Common myeloid progenitor, CD34-positive (primary cell): ENCODE results near the gene CRYL1.

ENCODE experiments used
- CTCF ChIA-PET: fragments of 350-600 bp; sonication (Branson Sonifier 250); formaldehyde crosslinking; loops from one replicate; lab custom pipeline; 2021; ENCODE audit warnings: antibody characterized with exemption; lab: Charles Lee
- POLR2A ChIA-PET: fragments of 350-600 bp; sonication (Branson Sonifier 250); formaldehyde crosslinking; loops from one replicate; lab custom pipeline; 2021; ENCODE audit warnings: antibody characterized with exemption; lab: Charles Lee
- DNase-seq, 3 donors: peaks; one replicate each; pipeline versions ENCODE4 v3.0.0 to v3.0.0-alpha.2; 2013
- H3K27ac ChIP-seq, 2 experiments: 1 replicate in 1 of 2; 2 replicates in 1 of 2; pipeline ENCODE4 v1.7.0; 2013; ENCODE audit warnings: inconsistent platforms in 2 of 2, low read length in 2 of 2, mild to moderate bottlenecking in 2 of 2, low read depth in 1 of 2, moderate library complexity in 1 of 2; ENCODE audit not compliant: severe bottlenecking in 2 of 2, insufficient read depth in 1 of 2, poor library complexity in 1 of 2
- H3K27me3 ChIP-seq, 5 experiments: replicated peaks in 2 of 5; 1 replicate in 3 of 5; 2 replicates in 2 of 5; pipeline versions ENCODE4 v1.6.1 to v1.7.0; 2013; ENCODE audit warnings: low read length in 4 of 5, mild to moderate bottlenecking in 2 of 5, moderate library complexity in 2 of 5, inconsistent platforms in 1 of 5; ENCODE audit not compliant: insufficient read depth in 5 of 5, control insufficient read depth in 4 of 5
- H3K36me3 ChIP-seq, 4 experiments: 1 replicate in 2 of 4; 2 replicates in 2 of 4; pipeline versions ENCODE4 v1.6.1 to v1.7.0; 2013; ENCODE audit warnings: low read length in 3 of 4, control low read depth in 1 of 4, mild to moderate bottlenecking in 1 of 4; ENCODE audit not compliant: control insufficient read depth in 4 of 4, insufficient read depth in 4 of 4
- H3K4me1 ChIP-seq, 4 experiments: 1 replicate in 3 of 4; 2 replicates in 1 of 4; pipeline versions ENCODE4 v1.6.1 to v1.7.1; 2013; ENCODE audit warnings: low read length in 3 of 4, mild to moderate bottlenecking in 3 of 4, control low read depth in 1 of 4, inconsistent platforms in 1 of 4, moderate library complexity in 1 of 4; ENCODE audit not compliant: control insufficient read depth in 4 of 4, insufficient read depth in 4 of 4; ENCODE audit errors: control extremely low read depth in 1 of 4
- H3K4me3 ChIP-seq, 7 experiments: 1 replicate in 4 of 7; 2 replicates in 3 of 7; pipeline versions ENCODE4 v1.5.1 to v1.7.0; 2013; ENCODE audit warnings: mild to moderate bottlenecking in 7 of 7, low read length in 6 of 7, moderate library complexity in 6 of 7, inconsistent platforms in 2 of 7, low read depth in 2 of 7, control low read depth in 1 of 7; ENCODE audit not compliant: insufficient read depth in 4 of 7, control insufficient read depth in 1 of 7; ENCODE audit errors: extremely low read depth in 1 of 7
- H3K9me3 ChIP-seq, 5 experiments: 1 replicate in 4 of 5; 2 replicates in 1 of 5; pipeline versions ENCODE4 v1.6.1 to v1.7.1; 2013; ENCODE audit warnings: low read length in 4 of 5, mild to moderate bottlenecking in 2 of 5, inconsistent platforms in 1 of 5, low read depth in 1 of 5, moderate library complexity in 1 of 5; ENCODE audit not compliant: control insufficient read depth in 4 of 5, insufficient read depth in 2 of 5; ENCODE audit errors: control extremely low read depth in 1 of 5
- WGBS: methylation state at CpG from one replicate; pipeline ENCODE4 v1.1.5; 2013; ENCODE audit not compliant: insufficient coverage; 5-methylcytosine and 5-hydroxymethylcytosine counted together

The CRYL1 gene

GRCh38 chr13:20388184-20388583 lies 137.5 kb downstream of the CRYL1 start:
- H3K36me3 ChIP-seq, result no peaks in the 10 kb centered on the region
- DNase-seq, result no peak
- no peaks in the 10 kb centered on the region for H3K27me3 ChIP-seq
- peaks cover 0 to 7% (median 2%) of the 10 kb centered on the region in 5 experiments for H3K9me3 ChIP-seq
- 100% methylated on average over 1 of the region's 2 CpGs for WGBS
- H3K4me1 ChIP-seq, result peaks cover 0 to 20% (median 10%) of the 10 kb centered on the region in 4 experiments
- POLR2A ChIA-PET, result no interaction called here
- CTCF ChIA-PET, result no interaction called here
- no peak overlapping the region for H3K4me3 ChIP-seq
- no peak overlapping the region for H3K27ac ChIP-seq

GRCh38 chr13:20387441-20387971 lies 138.2 kb downstream of the CRYL1 start:
- no peak overlapping the region for H3K27ac ChIP-seq
- POLR2A ChIA-PET, result no interaction called here
- peak in 2 of 3 donors; percentile 53 to 56 for DNase-seq
- peaks cover 0 to 7% (median 2%) of the 10 kb centered on the region in 5 experiments for H3K9me3 ChIP-seq
- peaks cover 0 to 20% (median 10%) of the 10 kb centered on the region in 4 experiments for H3K4me1 ChIP-seq
- CTCF ChIA-PET, result no interaction called here
- H3K27me3 ChIP-seq, result no peaks in the 10 kb centered on the region
- H3K4me3 ChIP-seq, result peak overlapping the region in 1 of 7 experiments; percentile 11
- WGBS, result 59% methylated on average over 8 of the region's 8 CpGs
- H3K36me3 ChIP-seq, result no peaks in the 10 kb centered on the region

GRCh38 chr13:20387006-20387405 lies 138.7 kb downstream of the CRYL1 start:
- Histone ChIP-seq H3K4me1 (peaks cover 0 to 20% (median 10%) of the 10 kb centered on the region in 4 experiments), H3K4me3 (no peak overlapping the region), H3K27me3 (no peaks in the 10 kb centered on the region), H3K36me3 (no peaks in the 10 kb centered on the region), H3K27ac (no peak overlapping the region), H3K9me3 (peaks cover 0 to 3% (median 1%) of the 10 kb centered on the region in 5 experiments)
- 99% methylated on average over 5 of the region's 5 CpGs for whole genome bisulfite sequencing
- ChIA-PET POLR2A (interaction anchor here (0.6 kb wide), 1 partner anchor 355 kb away, joined by 4 read pairs; no protein-coding TSS in a partner anchor), CTCF (no interaction called here)
- no peak for DNase-seq

- Histone ChIP-seq H3K4me3 (no peak overlapping the region), H3K27me3 (no peaks in the 10 kb centered on the region), H3K27ac (no peak overlapping the region), H3K9me3 (peaks cover 0 to 1% (median 0%) of the 10 kb centered on the region in 5 experiments), H3K36me3 (no peaks in the 10 kb centered on the region), H3K4me1 (peaks cover 0 to 8% (median 5%) of the 10 kb centered on the region in 4 experiments)
- ChIA-PET POLR2A (no interaction called here), CTCF (interaction anchor here (1.3 kb wide), 1 partner anchor 29 kb away, joined by 5 read pairs; no protein-coding TSS in a partner anchor)
- DNase-seq, result no peak
- no CpG with 5 or more reads among the region's 2 CpGs for WGBS
Observed at GRCh38 chr13:20383058-20383457, 142.6 kb downstream of the CRYL1 start.

- H3K36me3 ChIP-seq, result no peaks in the 10 kb centered on the region
- no peaks in the 10 kb centered on the region for H3K27me3 ChIP-seq
- DNase-seq, result no peak
- H3K27ac ChIP-seq, result no peak overlapping the region
- 100% methylated on average over 1 of the region's 3 CpGs for WGBS
- ChIA-PET CTCF (no interaction called here), POLR2A (no interaction called here)
- no peaks in the 10 kb centered on the region for H3K4me1 ChIP-seq
- H3K9me3 ChIP-seq, result no peaks in the 10 kb centered on the region
- no peak overlapping the region for H3K4me3 ChIP-seq
Observed at GRCh38 chr13:20381401-20381800, 144.3 kb downstream of the CRYL1 start.

- H3K4me1 ChIP-seq, result no peaks in the 10 kb centered on the region
- no peaks in the 10 kb centered on the region for H3K27me3 ChIP-seq
- no peaks in the 10 kb centered on the region for H3K9me3 ChIP-seq
- DNase-seq, result no peak
- no peak overlapping the region for H3K27ac ChIP-seq
- ChIA-PET CTCF (no interaction called here), POLR2A (no interaction called here)
- H3K36me3 ChIP-seq, result no peaks in the 10 kb centered on the region
- 94% methylated on average over 5 of the region's 6 CpGs for WGBS
- no peak overlapping the region for H3K4me3 ChIP-seq
Observed at GRCh38 chr13:20378721-20379120, 146.9 kb downstream of the CRYL1 start.

- CTCF ChIA-PET, result no interaction called here
- H3K4me1 ChIP-seq, result no peaks in the 10 kb centered on the region
- no peak for DNase-seq
- 99% methylated on average over 6 of the region's 6 CpGs for WGBS
- no peak overlapping the region for H3K27ac ChIP-seq
- no peaks in the 10 kb centered on the region for H3K27me3 ChIP-seq
- no peak overlapping the region for H3K4me3 ChIP-seq
- no peaks in the 10 kb centered on the region for H3K9me3 ChIP-seq
- POLR2A ChIA-PET, result no interaction called here
- H3K36me3 ChIP-seq, result no peaks in the 10 kb centered on the region
Observed at GRCh38 chr13:20377720-20378119, 147.9 kb downstream of the CRYL1 start.
